Gastroesophageal sphincter (tissue), 3 donors: ENCODE data around the gene COG1.

Experiments used
- CTCF ChIP-seq, 4 experiments: fragments of 200-600 bp in 2 of 4; fragments of 450-650 bp in 2 of 4; sonication (generic) in 1 of 4; IDR thresholded peaks; one replicate each; pipeline ENCODE4 v1.5.1; 2017 to 2019; ENCODE audit warnings: antibody characterized with exemption in 4 of 4, mild to moderate bottlenecking in 2 of 4, moderate library complexity in 2 of 4
- POLR2AphosphoS5 ChIP-seq: sonication (generic); formaldehyde crosslinking; IDR thresholded peaks from one replicate; pipeline ENCODE4 v1.6.1; 2017; ENCODE audit warnings: antibody characterized with exemption

- TF ChIP-seq CTCF (IDR thresholded peaks at IDR 0.05) (no peak), POLR2AphosphoS5 (no peak)
These were observed 35.1 kb downstream of the COG1 start for GRCh38 chr17:73227944-73228343.
